Calu3 (cell line): Measurements from ENCODE around the gene TMEM60. TPM values are rescaled to one million over a fixed set of nuclear protein-coding genes. Genes with fewer than 3 reads are reported as not detected.
A peak's percentile ranks its signal among the peaks of the same experiment; 100 is the strongest.
"Not testable (repeated sequence)": the region's sequence is repeated elsewhere in the genome, so short reads cannot be mapped to it uniquely, and the experiment has no call there.

ENCODE experiments used
- BruUV-seq: library from RNA; stranded (reverse); fragments of 400-500 nt; replicated peaks from 2 replicates; lab custom pipeline; 2021; lab: Mats Ljungman, UMichigan
- CTCF ChIA-PET: fragments of 300-600 bp; sonication (Branson Sonifier 250); formaldehyde crosslinking; loops from one replicate; lab custom pipeline; 2022; ENCODE audit warnings: antibody characterized with exemption; lab: Charles Lee
- DNase-seq: peaks from one replicate; pipeline ENCODE4 v3.0.0; 2022
- H3K27ac Mint-ChIP-seq: one replicate; pipeline ENCODE4 v1.8.0; 2022; ENCODE audit warnings: mixed read lengths; ENCODE audit not compliant: unreplicated experiment
- H3K27me3 Mint-ChIP-seq: one replicate; pipeline ENCODE4 v1.8.0; 2022; ENCODE audit warnings: mixed read lengths; ENCODE audit not compliant: unreplicated experiment
- H3K36me3 Mint-ChIP-seq: one replicate; pipeline ENCODE4 v1.8.0; 2022; ENCODE audit warnings: mild to moderate bottlenecking, moderate library complexity, mixed read lengths; ENCODE audit not compliant: insufficient read depth, unreplicated experiment
- H3K4me1 Mint-ChIP-seq: one replicate; pipeline ENCODE4 v1.8.0; 2022; ENCODE audit warnings: mild to moderate bottlenecking, low read depth, mixed read lengths; ENCODE audit not compliant: unreplicated experiment
- H3K4me3 Mint-ChIP-seq: one replicate; pipeline ENCODE4 v1.8.0; 2022; ENCODE audit warnings: mild to moderate bottlenecking, low read depth, moderate library complexity, mixed read lengths; ENCODE audit not compliant: unreplicated experiment
- H3K9me3 Mint-ChIP-seq: one replicate; pipeline ENCODE4 v1.8.0; 2022; ENCODE audit warnings: low read depth, mixed read lengths; ENCODE audit not compliant: unreplicated experiment
- CTCF ChIP-seq: fragments of 200-600 bp; IDR thresholded peaks from one replicate; pipeline ENCODE4 v1.8.0; 2022; ENCODE audit warnings: antibody characterized with exemption; ENCODE audit not compliant: unreplicated experiment
- intact Hi-C: fragments of 100-400 bp; cut with micrococcal nuclease; formaldehyde crosslinking; loops from one replicate; pipeline ENCODE4 v1.10.0; 2022; ENCODE audit not compliant: unreplicated experiment
- total RNA-seq: library from RNA; stranded (reverse); gene quantifications from 2 replicates; pipeline ENCODE4 v1.2.3, GENCODE V29; 2022

Gene TMEM60
- total RNA-seq, 1 experiment from 2014 or later: 9.6 TPM

DNA sequence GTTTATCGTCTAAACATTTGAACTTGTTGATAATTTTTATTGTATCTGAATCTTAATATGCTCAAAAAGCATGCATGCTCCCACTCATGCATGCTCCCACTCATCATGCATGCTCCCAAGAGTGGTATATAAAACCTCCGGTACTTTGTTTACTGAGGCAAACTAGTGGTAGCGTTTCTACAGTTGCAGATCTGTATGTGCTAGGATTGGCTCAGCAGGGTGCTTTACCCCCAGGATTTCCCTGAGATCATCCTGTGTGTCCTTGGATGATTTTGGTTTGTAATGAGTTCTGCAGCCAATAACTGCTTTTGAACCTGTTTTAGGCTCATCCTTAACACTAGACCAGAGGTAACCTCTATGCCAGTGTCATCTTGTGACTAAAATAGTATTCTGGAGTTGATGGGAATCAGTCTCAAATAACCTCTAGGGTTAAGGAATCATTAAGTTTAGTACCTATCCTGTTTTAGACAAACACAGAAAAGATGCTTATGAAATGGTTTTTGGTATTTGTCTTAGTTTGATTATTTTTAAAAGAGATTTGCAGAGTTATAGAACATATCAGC, 40.8 kb upstream of the TMEM60 start:
- Mint-ChIP-seq H3K4me3 (no peak overlapping the region), H3K27me3 (no peaks in the 10 kb centered on the region), H3K4me1 (no peaks in the 10 kb centered on the region), H3K9me3 (no peaks in the 10 kb centered on the region), H3K27ac (no peak overlapping the region), H3K36me3 (no peaks in the 10 kb centered on the region)
- TF ChIP-seq CTCF: no peak
- DNase-seq: no peak
- CTCF ChIA-PET: no interaction called here
- intact Hi-C loops: no loop called here
- BruUV-seq: no TSS peak

- H3K36me3 Mint-ChIP-seq: no peaks in the 10 kb centered on the region
- peak overlapping the region; percentile 44 for H3K27ac Mint-ChIP-seq
- no peak for DNase-seq
- H3K27me3 Mint-ChIP-seq: no peaks in the 10 kb centered on the region
- TF ChIP-seq CTCF: no peak
- no peaks in the 10 kb centered on the region for H3K4me1 Mint-ChIP-seq
- CTCF ChIA-PET: no interaction called here
- intact Hi-C loops: no loop called here
- H3K4me3 Mint-ChIP-seq: no peak overlapping the region
- BruUV-seq: no TSS peak
- no peaks in the 10 kb centered on the region for H3K9me3 Mint-ChIP-seq
Observed at GRCh38 chr7:77837966-77838365, 39.7 kb upstream of the TMEM60 start.

- Mint-ChIP-seq H3K27me3 (no peaks in the 10 kb centered on the region), H3K4me3 (no peak overlapping the region), H3K4me1 (no peaks in the 10 kb centered on the region), H3K9me3 (no peaks in the 10 kb centered on the region), H3K36me3 (no peaks in the 10 kb centered on the region), H3K27ac (no peak overlapping the region)
- no TSS peak for BruUV-seq
- CTCF ChIA-PET: no interaction called here
- no peak for TF ChIP-seq CTCF
- intact Hi-C loops: no loop called here
- no peak for DNase-seq
Observed at GRCh38 chr7:77837275-77837674, 39.0 kb upstream of the TMEM60 start.

DNA sequence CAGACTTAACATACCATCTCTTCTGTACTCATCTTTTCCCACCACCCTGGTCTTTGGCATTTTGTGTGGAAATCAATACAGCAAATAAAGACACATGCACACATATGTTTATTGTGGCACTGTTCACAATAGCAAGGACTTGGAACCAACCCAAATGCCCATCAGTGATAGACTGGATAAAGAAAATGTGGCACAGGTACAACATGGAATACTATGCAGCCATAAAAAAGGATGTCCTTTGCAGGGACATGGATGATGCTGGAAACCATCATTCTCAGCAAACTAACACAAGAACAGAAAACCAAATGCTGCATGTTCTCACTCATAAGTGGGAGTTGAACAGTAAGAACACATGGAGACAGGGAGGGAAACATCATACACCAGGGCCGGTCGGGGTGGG, 38.2 kb upstream of the TMEM60 start:
- DNase-seq, H3K4me1 Mint-ChIP-seq, intact Hi-C loops, H3K27me3 Mint-ChIP-seq, H3K27ac Mint-ChIP-seq, H3K9me3 Mint-ChIP-seq, BruUV-seq, H3K36me3 Mint-ChIP-seq, H3K4me3 Mint-ChIP-seq, CTCF ChIA-PET: not testable (repeated sequence)

DNA sequence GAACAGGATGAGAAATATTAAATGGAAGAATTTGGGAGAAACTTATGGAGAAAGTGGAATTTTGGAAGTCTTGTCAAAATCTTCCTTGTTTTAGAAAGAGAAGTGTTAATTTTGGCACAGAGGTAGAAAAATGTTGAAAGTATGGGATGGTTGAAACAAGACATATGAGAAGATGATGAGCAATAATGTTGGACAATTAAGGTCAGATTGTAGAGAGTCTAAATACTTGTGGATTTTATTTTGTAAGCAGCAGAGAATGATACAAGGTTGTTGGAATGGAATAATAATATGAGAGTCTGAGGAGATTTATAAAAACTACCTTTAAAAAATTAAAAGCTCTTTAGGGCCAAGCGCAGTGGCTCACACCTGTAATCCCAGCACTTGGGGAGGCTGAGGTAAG, 34.9 kb upstream of the TMEM60 start:
- H3K27me3 Mint-ChIP-seq: no peaks in the 10 kb centered on the region
- CTCF ChIA-PET: no interaction called here
- H3K4me3 Mint-ChIP-seq: no peak overlapping the region
- no peaks in the 10 kb centered on the region for H3K4me1 Mint-ChIP-seq
- H3K9me3 Mint-ChIP-seq: no peaks in the 10 kb centered on the region
- DNase-seq: no peak
- no peaks in the 10 kb centered on the region for H3K36me3 Mint-ChIP-seq
- intact Hi-C loops: no loop called here
- BruUV-seq: no TSS peak
- no peak for TF ChIP-seq CTCF
- H3K27ac Mint-ChIP-seq: peak overlapping the region; percentile 19
